Glutamatergic neuron (in vitro differentiated cells): ENCODE results near the gene STXBP1. TPM values are rescaled to one million over a fixed set of nuclear protein-coding genes. Genes with fewer than 3 reads are reported as not detected.

Experiments used
- DNase-seq: peaks from one replicate; pipeline ENCODE4 v3.0.0; 2022
- H3K27ac Mint-ChIP-seq: one replicate; pipeline ENCODE4 v1.8.0; 2020; ENCODE audit warnings: mild to moderate bottlenecking, mixed read lengths, inconsistent platforms; ENCODE audit not compliant: unreplicated experiment
- H3K27me3 Mint-ChIP-seq: one replicate; pipeline ENCODE4 v1.8.0; 2020; ENCODE audit warnings: mild to moderate bottlenecking, moderate library complexity, mixed read lengths, inconsistent platforms; ENCODE audit not compliant: unreplicated experiment
- H3K36me3 Mint-ChIP-seq: one replicate; pipeline ENCODE4 v1.8.0; 2020; ENCODE audit warnings: mild to moderate bottlenecking, mixed read lengths, inconsistent platforms; ENCODE audit not compliant: unreplicated experiment
- H3K4me1 Mint-ChIP-seq: one replicate; pipeline ENCODE4 v1.8.0; 2020; ENCODE audit warnings: mild to moderate bottlenecking, low read depth, mixed read lengths, inconsistent platforms; ENCODE audit not compliant: unreplicated experiment
- H3K4me3 Mint-ChIP-seq: one replicate; pipeline ENCODE4 v1.8.0; 2020; ENCODE audit warnings: mild to moderate bottlenecking, mixed read lengths, inconsistent platforms; ENCODE audit not compliant: unreplicated experiment
- H3K9me3 Mint-ChIP-seq: one replicate; pipeline ENCODE4 v1.8.0; 2020; ENCODE audit warnings: mild to moderate bottlenecking, moderate library complexity, mixed read lengths, inconsistent platforms; ENCODE audit not compliant: unreplicated experiment
- CTCF ChIP-seq: fragments of 200-600 bp; sonication (generic); IDR thresholded peaks from one replicate; pipeline ENCODE4 v1.5.0; 2021; ENCODE audit not compliant: partially characterized antibody, unreplicated experiment
- total RNA-seq: library from RNA; stranded (reverse); fragmentation: NEBNext Ultra II Directional; extraction: Animal tissue kit (Norgen Biotek cat#: 25700); gene quantifications from one replicate; pipeline ENCODE4 v1.2.1, GENCODE V29; 2021; ENCODE audit not compliant: unreplicated experiment

The STXBP1 gene
- total RNA-seq, 1 donor from 2014 or later: 402 TPM

- DNase-seq: no peak
- no peak for TF ChIP-seq CTCF
- Mint-ChIP-seq H3K9me3 (peaks cover 2% of the 10 kb centered on the region), H3K27ac (no peak overlapping the region), H3K4me1 (peaks cover 23% of the 10 kb centered on the region), H3K27me3 (peaks cover 3% of the 10 kb centered on the region), H3K4me3 (no peak overlapping the region), H3K36me3 (peaks cover 4% of the 10 kb centered on the region)
Measured at GRCh38 chr9:127647451-127647850, 35.4 kb downstream of the STXBP1 start.

- Mint-ChIP-seq H3K27ac (peak overlapping the region; percentile 48), H3K4me3 (peak overlapping the region; percentile 39), H3K36me3 (peaks cover 4% of the 10 kb centered on the region), H3K4me1 (peaks cover 30% of the 10 kb centered on the region), H3K9me3 (peaks cover 2% of the 10 kb centered on the region), H3K27me3 (no peaks in the 10 kb centered on the region)
- TF ChIP-seq CTCF: no peak
- no peak for DNase-seq
Measured at GRCh38 chr9:127650518-127650917, 38.4 kb downstream of the STXBP1 start.

- Mint-ChIP-seq H3K27me3 (no peaks in the 10 kb centered on the region), H3K4me3 (peak overlapping the region; percentile 12), H3K27ac (peak overlapping the region; percentile 73), H3K4me1 (peaks cover 31% of the 10 kb centered on the region), H3K9me3 (peaks cover 2% of the 10 kb centered on the region), H3K36me3 (peaks cover 4% of the 10 kb centered on the region)
- DNase-seq: no peak
- TF ChIP-seq CTCF: no peak
Measured at GRCh38 chr9:127651697-127652610, 39.9 kb downstream of the STXBP1 start.

- DNase-seq: no peak
- Mint-ChIP-seq H3K27me3 (no peaks in the 10 kb centered on the region), H3K36me3 (peaks cover 4% of the 10 kb centered on the region), H3K27ac (peak overlapping the region; percentile 73), H3K4me3 (no peak overlapping the region), H3K9me3 (peaks cover 2% of the 10 kb centered on the region), H3K4me1 (peaks cover 39% of the 10 kb centered on the region)
- TF ChIP-seq CTCF: no peak
Measured at GRCh38 chr9:127652733-127653132, 40.7 kb downstream of the STXBP1 start.

- DNase-seq: no peak
- TF ChIP-seq CTCF: no peak
- peak overlapping the region; percentile 7 for H3K27ac Mint-ChIP-seq
- no peaks in the 10 kb centered on the region for H3K27me3 Mint-ChIP-seq
- peaks cover 2% of the 10 kb centered on the region for H3K9me3 Mint-ChIP-seq
- peaks cover 4% of the 10 kb centered on the region for H3K36me3 Mint-ChIP-seq
- peaks cover 47% of the 10 kb centered on the region for H3K4me1 Mint-ChIP-seq
- H3K4me3 Mint-ChIP-seq: no peak overlapping the region
Measured at GRCh38 chr9:127654619-127655018, 42.5 kb downstream of the STXBP1 start.
